ENCODE results near the gene ZNF385C.

Gene ZNF385C

DNA sequence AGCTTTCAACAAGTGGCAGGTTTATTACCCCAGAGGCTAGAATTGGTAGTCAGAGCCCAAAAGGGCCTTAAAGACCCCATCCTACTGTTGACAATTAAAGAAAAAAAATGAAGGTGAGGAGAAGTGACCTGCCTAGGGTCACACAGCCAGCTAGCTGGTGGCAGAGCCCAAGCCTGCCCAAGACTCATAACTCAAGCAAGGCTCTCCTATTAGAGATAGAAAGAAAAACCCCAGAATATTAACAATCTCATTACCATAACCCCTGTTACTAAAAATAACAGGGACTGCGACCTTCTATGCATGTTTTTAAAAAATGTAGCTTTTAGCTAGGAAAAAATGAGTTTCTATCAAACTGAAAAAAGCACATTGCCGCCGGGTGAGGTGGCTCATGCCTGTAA is 38.4 kb upstream of the ZNF385C start:
- no peak for DNase-seq (ENCODE audit: extremely low read depth, low read depth)
- TF ChIP-seq, protein P1, sequence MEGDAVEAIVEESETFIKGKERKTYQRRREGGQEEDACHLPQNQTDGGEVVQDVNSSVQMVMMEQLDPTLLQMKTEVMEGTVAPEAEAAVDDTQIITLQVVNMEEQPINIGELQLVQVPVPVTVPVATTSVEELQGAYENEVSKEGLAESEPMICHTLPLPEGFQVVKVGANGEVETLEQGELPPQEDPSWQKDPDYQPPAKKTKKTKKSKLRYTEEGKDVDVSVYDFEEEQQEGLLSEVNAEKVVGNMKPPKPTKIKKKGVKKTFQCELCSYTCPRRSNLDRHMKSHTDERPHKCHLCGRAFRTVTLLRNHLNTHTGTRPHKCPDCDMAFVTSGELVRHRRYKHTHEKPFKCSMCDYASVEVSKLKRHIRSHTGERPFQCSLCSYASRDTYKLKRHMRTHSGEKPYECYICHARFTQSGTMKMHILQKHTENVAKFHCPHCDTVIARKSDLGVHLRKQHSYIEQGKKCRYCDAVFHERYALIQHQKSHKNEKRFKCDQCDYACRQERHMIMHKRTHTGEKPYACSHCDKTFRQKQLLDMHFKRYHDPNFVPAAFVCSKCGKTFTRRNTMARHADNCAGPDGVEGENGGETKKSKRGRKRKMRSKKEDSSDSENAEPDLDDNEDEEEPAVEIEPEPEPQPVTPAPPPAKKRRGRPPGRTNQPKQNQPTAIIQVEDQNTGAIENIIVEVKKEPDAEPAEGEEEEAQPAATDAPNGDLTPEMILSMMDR (IDR thresholded peaks at IDR 0.05; ENCODE audit: low read depth, low read length, missing control alignments): no peak
- H3K4me3 ChIP-seq (replicated peaks; ENCODE audit: low read depth, low read length): no peak overlapping the region

DNA sequence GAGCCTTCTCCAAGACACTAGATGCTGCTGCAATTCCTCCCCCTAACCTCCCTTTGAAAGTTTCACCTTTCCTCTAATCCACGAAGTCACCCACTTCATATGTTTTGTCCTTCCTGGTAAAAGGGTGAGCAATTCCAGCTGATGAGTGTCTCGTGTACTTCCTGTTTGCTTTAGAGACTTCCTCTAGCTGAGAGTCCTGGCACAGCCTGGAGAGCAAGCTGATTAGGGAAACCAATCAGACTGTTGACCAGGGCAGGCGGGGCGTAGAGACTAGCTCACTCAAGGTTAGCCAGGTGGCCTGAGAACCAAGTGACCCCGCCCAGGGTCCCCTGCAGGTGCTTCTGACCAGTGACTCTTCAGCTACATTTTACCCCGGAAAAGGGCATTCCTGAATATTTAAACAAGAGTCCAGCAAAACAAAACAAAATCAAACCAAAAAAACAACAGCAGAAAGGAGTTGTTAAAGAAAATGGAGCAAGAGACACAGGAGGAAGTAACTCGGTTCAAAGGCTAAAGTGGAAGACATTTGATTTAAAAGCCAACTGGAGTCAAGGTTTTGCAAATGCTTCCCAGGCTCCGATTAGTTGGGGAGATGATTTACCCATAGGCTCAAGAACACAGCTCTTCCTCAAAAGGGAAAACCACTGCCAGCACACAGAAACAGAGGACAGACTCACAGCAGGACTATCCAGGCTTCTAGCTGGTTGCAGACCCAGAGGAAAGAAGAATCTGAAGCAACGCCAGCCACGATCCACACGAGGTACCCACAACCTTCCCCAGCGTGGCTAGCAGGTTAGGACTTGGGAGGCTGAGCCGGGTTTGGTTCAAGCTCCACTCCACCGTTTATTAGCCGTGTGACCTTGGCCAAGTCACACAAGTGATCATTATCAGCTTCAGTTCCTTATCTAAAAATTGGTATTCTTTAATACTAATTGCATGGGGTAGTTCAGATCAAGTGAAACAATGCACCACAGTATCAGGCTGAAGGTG is 37.7 kb upstream of the ZNF385C start:
- TF ChIP-seq, protein P1 (IDR thresholded peaks at IDR 0.05; ENCODE audit: low read depth, low read length, missing control alignments): no peak
- H3K4me3 ChIP-seq (replicated peaks; ENCODE audit: low read depth, low read length): no peak overlapping the region
- no peak for DNase-seq (ENCODE audit: extremely low read depth, low read depth)

DNA sequence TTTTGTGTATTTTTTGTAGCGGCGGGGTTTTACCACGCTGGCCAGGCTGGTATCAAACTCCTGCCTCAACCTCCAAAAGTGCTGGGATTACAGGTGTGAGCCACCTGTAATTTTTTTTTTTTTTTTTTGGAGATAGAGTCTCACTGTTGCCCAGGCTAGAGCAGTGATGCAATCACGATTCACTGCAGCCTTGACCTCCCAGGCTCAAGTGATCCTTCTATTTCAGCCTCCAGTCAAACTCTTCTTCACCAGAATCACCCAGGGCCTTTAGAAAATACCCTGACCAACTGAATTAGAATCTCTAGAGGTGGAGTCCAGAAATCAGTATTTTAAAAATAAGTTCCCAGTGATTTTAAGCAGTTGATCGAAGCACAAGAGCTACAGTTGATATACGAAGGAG is 36.9 kb upstream of the ZNF385C start:
- no peak overlapping the region for H3K4me3 ChIP-seq (replicated peaks; ENCODE audit: low read depth, low read length)
- DNase-seq (ENCODE audit: extremely low read depth, low read depth): no peak
- TF ChIP-seq, protein P1 (IDR thresholded peaks at IDR 0.05; ENCODE audit: low read depth, low read length, missing control alignments): no peak

DNA sequence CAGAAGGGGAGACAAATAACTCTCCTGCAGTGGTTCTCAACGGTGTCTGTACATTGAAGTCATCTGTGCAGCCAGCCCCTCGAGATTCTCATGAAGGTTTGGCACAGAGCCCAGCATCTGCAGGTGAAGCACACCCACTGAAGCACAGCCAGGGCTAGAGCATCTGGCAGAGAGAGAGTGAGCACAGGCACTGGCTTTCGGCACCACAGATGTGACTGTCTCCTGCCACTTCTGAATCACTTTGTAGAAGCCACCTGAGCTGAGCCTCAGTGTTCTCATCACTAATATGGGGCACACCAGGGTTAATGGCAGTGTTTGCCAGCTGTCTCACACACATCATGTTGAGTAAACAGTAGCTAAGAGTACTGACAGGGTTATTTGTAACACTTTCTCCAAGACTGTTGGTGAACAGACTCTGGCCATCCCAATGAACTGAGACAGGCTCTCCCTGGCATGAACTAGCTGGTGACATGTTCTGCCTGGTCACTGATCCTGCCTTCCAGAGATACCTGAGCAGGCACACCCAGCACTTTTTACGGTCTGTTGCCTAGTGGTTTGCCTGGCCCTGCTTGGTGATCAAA is 35.3 kb upstream of the ZNF385C start:
- TF ChIP-seq, protein P1 (IDR thresholded peaks at IDR 0.05; ENCODE audit: low read depth, low read length, missing control alignments): no peak
- H3K4me3 ChIP-seq (replicated peaks; ENCODE audit: low read depth, low read length): no peak overlapping the region
- DNase-seq (ENCODE audit: extremely low read depth, low read depth): no peak

DNA sequence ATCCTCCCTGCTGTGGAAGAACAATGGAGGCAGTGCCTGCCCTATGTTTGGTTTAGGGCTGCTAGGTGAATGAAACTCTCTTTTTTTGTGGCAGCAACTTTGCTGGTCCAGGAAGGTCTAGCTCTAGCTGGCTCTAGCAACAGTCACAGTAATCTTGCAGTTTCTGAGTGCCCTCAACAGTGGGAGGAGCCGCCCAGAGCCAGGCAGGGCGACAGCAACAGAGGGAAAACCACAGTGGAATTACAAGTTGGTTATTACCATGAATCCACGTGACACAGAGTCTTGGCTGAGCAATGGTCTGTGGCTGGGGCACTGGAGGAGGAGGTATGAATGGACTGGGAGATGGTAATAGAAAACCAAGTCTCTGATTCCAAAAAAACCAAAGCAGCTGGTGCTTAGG is 34.7 kb upstream of the ZNF385C start:
- DNase-seq (ENCODE audit: extremely low read depth, low read depth): no peak
- no peak overlapping the region for H3K4me3 ChIP-seq (replicated peaks; ENCODE audit: low read depth, low read length)
- TF ChIP-seq, protein P1 (IDR thresholded peaks at IDR 0.05; ENCODE audit: low read depth, low read length, missing control alignments): no peak

DNA sequence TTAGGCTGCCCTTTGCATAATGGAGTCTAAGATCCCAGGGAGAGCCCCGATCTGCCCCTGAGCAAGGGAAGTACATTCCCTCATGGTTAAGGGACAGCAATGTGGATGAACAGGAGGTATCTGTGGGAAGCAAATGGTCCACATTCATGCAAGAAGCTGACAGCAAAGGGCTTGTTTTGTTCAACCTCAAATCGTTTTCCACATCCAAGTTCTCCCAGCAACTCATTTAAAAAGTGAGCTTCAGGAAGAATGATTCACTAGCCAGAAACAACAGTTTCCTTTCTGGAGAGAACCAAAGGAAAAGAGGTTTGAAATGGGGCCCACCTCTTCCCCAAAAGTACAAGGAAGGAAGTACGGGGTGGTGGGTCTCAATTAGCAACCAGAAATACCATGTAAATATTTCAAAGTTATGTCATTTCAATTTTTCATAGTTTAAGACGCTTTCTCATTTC is 33.7 kb upstream of the ZNF385C start:
- H3K4me3 ChIP-seq (replicated peaks; ENCODE audit: low read depth, low read length): no peak overlapping the region
- TF ChIP-seq, protein P1 (IDR thresholded peaks at IDR 0.05; ENCODE audit: low read depth, low read length, missing control alignments): no peak
- no peak for DNase-seq (ENCODE audit: extremely low read depth, low read depth)
